Measurements from ENCODE around the gene AVPR1B.

AVPR1B gene

GRCh38 chr1:206111271-206111927 is 5.8 kb downstream of the AVPR1B start:
- no peak for TF ChIP-seq ZFX (IDR thresholded peaks at IDR 0.05)
- no peak for TF ChIP-seq CTCF (conservative IDR thresholded peaks at IDR 0.05)
- H3K27ac ChIP-seq, result no peak overlapping the region; the same call in 1 of the 2 replicates

- no peak overlapping the region for H3K27ac ChIP-seq
- TF ChIP-seq CTCF (conservative IDR thresholded peaks at IDR 0.05) (no peak), ZFX (IDR thresholded peaks at IDR 0.05) (no peak)
These were observed 6.4 kb downstream of the AVPR1B start for GRCh38 chr1:206110820-206111219.

- no peak for TF ChIP-seq ZFX (IDR thresholded peaks at IDR 0.05)
- TF ChIP-seq CTCF (conservative IDR thresholded peaks at IDR 0.05), result no peak
These were observed 7.0 kb downstream of the AVPR1B start for GRCh38 chr1:206110161-206110560.

GRCh38 chr1:206109718-206110117 is 7.5 kb downstream of the AVPR1B start:
- no peak overlapping the region for H3K27ac ChIP-seq
- TF ChIP-seq CTCF (conservative IDR thresholded peaks at IDR 0.05), result no peak
- TF ChIP-seq ZFX (IDR thresholded peaks at IDR 0.05), result no peak

More at GRCh38 chr1:206110161-206110560, 7.0 kb downstream of the AVPR1B start:
- H3K27ac ChIP-seq, result no peak overlapping the region

GRCh38 chr1:206108635-206109034 is 8.6 kb downstream of the AVPR1B start:
- TF ChIP-seq ZFX (IDR thresholded peaks at IDR 0.05) (no peak), CTCF (conservative IDR thresholded peaks at IDR 0.05) (no peak)

GRCh38 chr1:206107168-206107544 is 10.0 kb downstream of the AVPR1B start:
- H3K27ac ChIP-seq, result no peak overlapping the region
- TF ChIP-seq ZFX (IDR thresholded peaks at IDR 0.05) (no peak), CTCF (conservative IDR thresholded peaks at IDR 0.05) (no peak)

More at GRCh38 chr1:206108635-206109034, 8.6 kb downstream of the AVPR1B start:
- H3K27ac ChIP-seq, result no peak overlapping the region

GRCh38 chr1:206106328-206107167 is 10.6 kb downstream of the AVPR1B start:
- no peak overlapping the region for H3K27ac ChIP-seq

More at GRCh38 chr1:206106328-206107167, 10.6 kb downstream of the AVPR1B start:
- TF ChIP-seq CTCF (conservative IDR thresholded peaks at IDR 0.05) (peak; percentile 94), ZFX (IDR thresholded peaks at IDR 0.05) (no peak)

Measured in C4-2B (cell line).